Measurements from ENCODE around the gene TMIGD3. TPM values are rescaled to one million over a fixed set of nuclear protein-coding genes. Genes with fewer than 3 reads are reported as not detected.

The TMIGD3 gene
- total RNA-seq, 1 experiment from 2014 or later, result not detected

DNA sequence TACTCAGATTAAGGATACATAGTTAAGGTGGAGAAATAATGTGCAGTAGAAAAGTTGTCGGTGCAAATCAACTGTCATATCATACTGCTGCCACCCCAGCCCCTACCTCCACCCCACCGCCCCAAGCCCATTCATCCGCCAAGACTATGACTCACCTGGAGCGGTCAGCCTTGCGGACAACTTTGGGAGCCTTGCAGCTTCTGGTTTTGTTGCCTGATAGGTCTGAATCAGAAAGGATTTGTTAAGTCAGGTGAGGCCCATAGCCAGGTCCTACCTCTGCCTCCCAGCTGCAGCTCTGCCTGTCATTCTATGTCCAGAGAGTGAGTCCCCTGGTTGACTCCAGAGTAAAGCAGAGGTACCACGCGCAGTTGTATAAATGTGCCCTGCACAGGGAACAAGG is 17.0 kb downstream of the TMIGD3 start:
- Histone ChIP-seq H3K27me3 (no peaks in the 10 kb centered on the region), H3K9me3 (no peaks in the 10 kb centered on the region), H3K4me3 (no peak overlapping the region), H3K36me3 (no peaks in the 10 kb centered on the region)
- DNase-seq, result no peak

DNA sequence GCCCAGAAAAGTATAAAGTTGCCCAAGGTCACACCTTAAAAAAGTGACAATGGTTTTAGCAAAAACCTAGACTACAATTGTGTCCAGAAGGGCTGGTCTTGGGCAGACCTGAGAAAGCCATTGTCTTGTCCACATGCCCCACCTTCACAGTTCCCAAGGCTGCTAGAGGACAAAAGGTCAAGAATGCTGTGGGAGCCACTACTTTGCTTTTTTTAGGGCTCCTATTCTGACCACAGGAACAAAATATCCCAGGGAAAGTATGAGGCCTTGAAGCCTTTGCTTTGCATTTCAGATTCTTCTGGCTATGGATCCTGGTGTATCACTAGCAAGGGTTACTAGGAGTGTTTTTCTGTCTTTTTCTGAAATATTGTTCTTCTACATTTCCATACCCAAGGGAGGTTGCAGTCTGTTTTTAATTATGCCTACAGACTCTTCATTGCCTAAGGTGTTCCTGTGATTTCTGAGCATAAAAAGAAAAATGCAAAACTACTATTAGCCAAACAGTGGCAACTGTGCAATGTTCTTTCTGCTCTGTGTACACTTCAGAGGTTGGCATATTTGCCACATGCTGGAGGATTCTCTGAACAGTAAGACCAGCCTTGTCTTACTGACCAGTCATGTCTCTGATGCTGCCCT is 18.9 kb downstream of the TMIGD3 start:
- H3K4me3 ChIP-seq, result no peak overlapping the region
- H3K9me3 ChIP-seq, result no peaks in the 10 kb centered on the region
- no peak for DNase-seq
- no peaks in the 10 kb centered on the region for H3K27me3 ChIP-seq
- no peaks in the 10 kb centered on the region for H3K36me3 ChIP-seq

DNA sequence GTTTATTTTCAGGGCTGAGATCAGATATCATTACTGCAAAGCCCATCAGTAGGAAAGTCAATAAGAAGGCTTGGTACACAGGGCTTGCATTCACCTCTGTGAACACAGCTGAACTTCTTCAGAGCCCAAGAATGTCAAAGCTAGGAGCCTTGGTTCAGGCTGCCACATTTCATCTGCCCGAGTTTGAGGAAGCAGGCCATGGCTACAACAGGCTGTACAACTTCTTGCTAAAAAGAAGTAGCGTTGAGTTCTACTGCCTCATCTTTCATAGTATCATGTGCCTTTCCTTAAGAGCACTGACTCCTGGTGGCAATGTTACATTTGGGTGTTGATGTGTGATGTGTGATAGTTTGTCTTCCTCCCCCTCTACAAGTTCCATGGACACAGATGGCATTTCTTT is 19.6 kb downstream of the TMIGD3 start:
- Histone ChIP-seq H3K36me3 (no peaks in the 10 kb centered on the region), H3K9me3 (no peaks in the 10 kb centered on the region)

DNA sequence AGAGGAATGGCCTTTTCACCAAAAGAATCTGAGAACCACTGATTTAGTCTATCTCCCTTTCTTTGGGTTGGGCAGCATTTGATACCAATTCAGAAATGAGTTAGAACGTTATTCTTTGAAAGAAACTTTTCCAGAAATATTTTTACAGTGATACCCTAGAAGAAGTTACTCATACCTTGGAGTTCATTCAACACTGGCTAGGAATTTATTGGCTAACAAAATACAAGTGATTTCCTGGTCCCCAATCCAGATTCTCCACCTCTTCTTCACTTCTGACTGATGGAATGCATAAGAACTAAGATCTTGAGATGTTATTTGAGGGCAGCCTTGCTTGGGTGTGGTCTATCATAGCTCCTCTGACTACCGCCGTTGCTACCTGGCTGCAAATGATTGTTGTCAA is 20.3 kb downstream of the TMIGD3 start:
- no peaks in the 10 kb centered on the region for H3K36me3 ChIP-seq
- no peaks in the 10 kb centered on the region for H3K9me3 ChIP-seq
- H3K4me3 ChIP-seq, result no peak overlapping the region
- H3K27me3 ChIP-seq, result no peaks in the 10 kb centered on the region
- no peak for DNase-seq

More for the DNA sequence above, 19.6 kb downstream of the TMIGD3 start:
- H3K27me3 ChIP-seq, result no peaks in the 10 kb centered on the region
- no peak overlapping the region for H3K4me3 ChIP-seq
- DNase-seq, result no peak

DNA sequence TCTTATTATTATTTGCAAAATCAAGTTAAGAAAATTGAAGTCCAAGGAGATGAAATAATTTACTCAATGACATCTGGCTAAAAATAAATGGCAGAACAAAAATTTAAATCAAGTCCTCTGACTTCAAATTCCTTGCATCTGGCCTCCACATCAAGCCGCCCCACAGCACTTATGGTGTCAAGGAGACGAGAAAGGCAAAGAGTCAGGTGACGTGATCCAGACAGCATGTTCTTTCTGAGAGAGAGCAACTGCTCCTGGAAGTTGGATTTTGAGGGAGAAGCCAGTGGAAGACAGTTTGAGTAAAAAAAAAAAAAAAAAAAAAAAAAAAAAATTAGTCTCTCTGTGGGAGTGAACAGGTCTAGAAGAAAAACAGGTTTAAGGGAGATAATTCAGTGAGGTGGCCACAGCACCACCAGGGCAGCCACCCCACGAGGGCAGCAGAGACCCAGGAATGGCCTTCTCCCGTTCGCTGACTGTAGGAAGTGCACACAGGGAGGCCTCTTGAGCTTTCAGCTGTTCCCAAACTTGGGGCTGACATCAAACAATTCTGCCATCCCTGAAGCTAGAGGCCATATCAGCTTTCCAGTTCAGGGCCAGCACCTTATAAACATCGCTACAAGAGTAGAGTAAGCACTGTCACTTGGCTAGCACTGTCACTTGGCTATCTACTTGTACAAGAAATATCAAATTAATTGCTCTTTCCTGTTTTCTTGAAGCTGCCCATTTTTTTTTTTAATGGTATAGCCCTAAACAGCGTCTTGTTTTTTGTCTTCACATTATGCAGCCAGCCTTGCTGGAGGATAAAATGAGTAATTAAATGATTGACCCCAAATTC is 21.8 kb downstream of the TMIGD3 start:
- Histone ChIP-seq H3K4me3 (no peak overlapping the region), H3K36me3 (no peaks in the 10 kb centered on the region; the same call in 1 of the 2 replicates), H3K9me3 (no peaks in the 10 kb centered on the region), H3K27me3 (no peaks in the 10 kb centered on the region)
- peak; percentile 43 for DNase-seq

DNA sequence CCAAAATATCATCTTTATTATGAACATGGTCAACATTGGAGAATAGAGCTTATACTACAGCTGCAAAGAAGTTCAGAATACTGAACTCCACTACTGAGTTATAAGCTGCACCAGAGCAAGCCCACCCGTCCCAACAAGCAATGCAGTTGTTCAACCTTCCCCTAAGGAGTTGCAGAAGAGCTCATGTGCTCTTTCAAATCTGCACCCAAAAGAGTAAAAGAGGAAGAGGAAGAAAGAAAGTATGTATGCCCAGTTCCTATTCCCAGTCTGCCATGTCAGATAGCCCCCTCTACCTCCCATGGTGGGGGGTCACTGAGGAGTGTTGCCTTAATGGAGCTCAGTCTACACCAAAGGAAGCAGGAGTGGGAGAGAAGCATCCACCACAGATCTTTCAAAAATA is 22.8 kb downstream of the TMIGD3 start:
- no peak for DNase-seq
- Histone ChIP-seq H3K36me3 (no peaks in the 10 kb centered on the region; the same call in 1 of the 2 replicates), H3K4me3 (no peak overlapping the region), H3K9me3 (no peaks in the 10 kb centered on the region), H3K27me3 (no peaks in the 10 kb centered on the region)

DNA sequence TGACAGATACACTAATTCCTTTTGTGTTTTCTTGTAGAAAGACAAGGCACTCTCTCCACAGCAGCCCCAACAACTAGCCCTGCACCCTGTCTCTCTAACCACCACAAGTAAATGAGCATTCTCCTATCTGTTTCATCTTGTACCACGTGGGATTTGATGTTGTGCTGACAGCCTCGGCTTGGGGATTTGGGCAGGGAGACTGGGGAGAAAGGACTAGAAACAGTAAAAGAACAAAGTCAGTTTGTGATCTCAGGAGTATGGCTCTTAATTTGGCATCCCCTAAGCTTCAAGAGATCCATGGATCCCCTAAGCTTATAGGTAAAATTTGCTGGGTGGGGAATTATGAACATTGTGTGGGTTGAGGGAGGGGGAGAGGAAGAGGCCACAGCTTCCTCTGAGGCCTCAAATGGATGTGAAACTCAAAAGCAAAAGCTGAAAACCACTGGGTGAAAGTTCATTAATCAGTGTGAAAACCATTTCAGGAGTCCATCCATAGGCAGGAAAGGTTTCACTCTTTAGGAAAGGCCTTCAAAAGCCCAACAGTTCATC is 26.6 kb downstream of the TMIGD3 start:
- Histone ChIP-seq H3K36me3 (no peaks in the 10 kb centered on the region; the same call in 1 of the 2 replicates), H3K9me3 (no peaks in the 10 kb centered on the region), H3K4me3 (no peak overlapping the region), H3K27me3 (no peaks in the 10 kb centered on the region)
- no peak for DNase-seq

DNA sequence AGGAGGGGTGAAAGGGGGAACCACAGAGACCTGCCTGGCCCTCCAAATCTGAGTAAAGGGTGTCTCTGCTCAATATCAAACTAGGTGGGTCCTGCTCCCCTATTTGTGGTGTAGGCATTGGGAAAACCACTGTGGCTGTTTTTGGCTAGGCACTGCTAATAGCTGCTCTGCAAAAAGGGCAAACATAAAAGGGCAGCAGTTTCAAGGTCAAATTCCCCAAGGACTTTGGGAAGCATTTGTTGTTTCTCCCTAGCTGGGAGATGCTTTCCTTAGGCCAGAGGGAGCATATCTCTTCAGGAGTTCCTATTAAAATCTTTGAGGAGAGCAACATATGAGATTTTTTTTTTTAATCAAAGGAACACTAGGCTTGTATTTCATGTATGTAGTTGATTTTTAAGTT is 27.2 kb downstream of the TMIGD3 start:
- H3K36me3 ChIP-seq, result no peaks in the 10 kb centered on the region; the same call in none of the 2 replicates
- H3K9me3 ChIP-seq, result no peaks in the 10 kb centered on the region
- H3K27me3 ChIP-seq, result no peaks in the 10 kb centered on the region
- no peak overlapping the region for H3K4me3 ChIP-seq
- DNase-seq, result no peak

DNA sequence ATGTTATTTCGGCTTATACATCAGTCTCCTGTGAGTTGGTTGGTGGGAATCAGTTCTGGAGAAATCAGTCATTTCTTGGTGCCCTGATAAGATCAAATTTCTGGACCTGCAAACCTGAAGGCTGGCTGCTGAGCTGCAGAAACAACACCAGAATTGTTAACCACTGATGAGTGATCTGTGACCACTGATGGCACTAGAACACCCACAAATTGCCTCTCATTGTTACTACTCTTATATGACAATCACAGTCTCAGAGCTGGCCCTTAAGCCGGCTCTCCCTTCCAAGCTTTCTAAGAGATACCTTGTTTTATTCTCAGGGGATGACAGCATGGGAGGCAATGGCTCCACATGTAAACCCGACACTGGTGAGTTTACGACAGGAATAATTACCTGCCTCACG is 27.7 kb downstream of the TMIGD3 start:
- no peaks in the 10 kb centered on the region for H3K9me3 ChIP-seq

DNA sequence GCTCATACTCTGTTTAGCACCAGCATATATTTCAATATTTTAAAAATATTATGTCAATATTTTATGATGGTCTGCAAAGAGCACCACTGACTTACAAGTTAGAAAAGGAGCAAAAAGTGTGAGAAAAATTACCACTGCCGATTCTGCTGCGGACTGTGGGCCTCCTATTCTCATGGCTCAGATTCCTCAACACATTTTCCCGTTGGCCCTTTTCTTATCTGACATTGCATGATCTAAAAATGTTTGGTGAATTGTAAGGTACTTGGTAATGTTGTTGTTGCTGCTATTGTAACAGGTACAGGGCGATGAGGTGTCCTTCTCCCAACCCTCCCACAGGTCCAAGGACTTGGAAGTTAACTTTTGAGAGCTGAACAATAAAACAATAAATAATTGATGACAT is 28.9 kb downstream of the TMIGD3 start:
- Histone ChIP-seq H3K4me3 (no peak overlapping the region), H3K9me3 (no peaks in the 10 kb centered on the region), H3K36me3 (peaks cover 5% of the 10 kb centered on the region), H3K27me3 (no peaks in the 10 kb centered on the region)
- DNase-seq, result no peak

More for the DNA sequence above, 27.7 kb downstream of the TMIGD3 start:
- Histone ChIP-seq H3K36me3 (no peaks in the 10 kb centered on the region; the same call in none of the 2 replicates), H3K4me3 (no peak overlapping the region), H3K27me3 (no peaks in the 10 kb centered on the region)
- no peak for DNase-seq

DNA sequence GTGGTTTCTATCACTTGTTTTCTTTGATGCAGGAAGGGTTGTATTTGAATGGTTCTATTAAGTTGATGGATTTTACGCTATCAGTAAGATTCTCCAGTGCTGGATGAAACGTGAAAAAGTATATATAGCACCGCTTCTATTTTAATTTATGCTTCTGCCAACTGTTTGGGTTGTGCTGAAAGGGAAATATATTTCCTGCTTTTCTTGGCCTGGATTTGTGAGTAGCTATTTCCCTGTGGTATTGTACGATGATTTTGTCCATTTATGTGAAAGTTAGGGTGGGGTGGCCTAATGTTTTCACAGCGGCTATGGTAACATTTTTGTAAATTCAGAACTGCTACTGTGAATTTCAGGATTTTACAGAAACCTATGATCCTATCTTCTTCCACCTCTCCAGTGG is 29.3 kb downstream of the TMIGD3 start:
- Histone ChIP-seq H3K27me3 (no peaks in the 10 kb centered on the region), H3K4me3 (no peak overlapping the region), H3K9me3 (no peaks in the 10 kb centered on the region), H3K36me3 (peaks cover 6% of the 10 kb centered on the region)
- DNase-seq, result no peak

DNA sequence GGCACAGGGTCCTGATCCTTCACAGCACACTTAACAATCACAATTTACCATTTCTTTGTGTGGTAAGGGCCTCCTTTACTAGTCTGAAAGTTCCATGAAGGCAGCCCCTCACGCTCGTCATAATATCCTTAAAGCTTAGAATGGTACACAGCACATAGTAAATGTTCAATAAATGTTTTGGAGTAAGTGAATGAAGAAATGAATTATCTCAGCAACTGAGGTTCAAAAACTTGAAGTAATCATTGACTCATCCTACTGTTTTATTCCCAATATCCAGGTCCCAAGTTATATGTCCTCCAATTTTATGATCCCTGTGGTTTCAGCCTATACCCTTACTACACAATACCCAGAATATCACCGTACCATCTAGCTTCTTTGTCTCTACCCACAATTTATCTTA is 31.9 kb downstream of the TMIGD3 start:
- peaks cover 22% of the 10 kb centered on the region for H3K36me3 ChIP-seq

DNA sequence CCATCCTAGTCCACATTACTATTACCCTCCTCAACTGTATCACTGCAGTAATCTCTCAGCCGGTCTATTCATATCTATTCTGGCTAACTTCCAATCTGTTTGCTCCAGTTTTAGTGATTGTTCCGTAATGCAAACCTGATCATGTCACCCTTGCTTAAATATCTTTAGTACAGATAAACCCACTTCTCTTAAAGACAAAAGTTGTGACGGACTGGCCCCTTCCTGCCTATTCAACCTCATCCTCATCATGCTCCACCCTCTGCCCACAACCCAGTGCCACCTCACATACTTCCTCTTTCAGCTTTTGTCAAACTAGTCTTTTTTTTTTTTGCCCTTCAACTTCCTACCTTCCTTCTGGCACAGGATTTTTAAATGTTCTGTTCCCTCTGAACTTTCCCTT is 32.4 kb downstream of the TMIGD3 start:
- no peak for DNase-seq
- no peak overlapping the region for H3K4me3 ChIP-seq
- H3K27me3 ChIP-seq, result no peaks in the 10 kb centered on the region
- H3K9me3 ChIP-seq, result no peaks in the 10 kb centered on the region
- peaks cover 22% of the 10 kb centered on the region for H3K36me3 ChIP-seq

More for the DNA sequence above, 31.9 kb downstream of the TMIGD3 start:
- Histone ChIP-seq H3K9me3 (no peaks in the 10 kb centered on the region), H3K4me3 (no peak overlapping the region), H3K27me3 (no peaks in the 10 kb centered on the region)
- no peak for DNase-seq

DNA sequence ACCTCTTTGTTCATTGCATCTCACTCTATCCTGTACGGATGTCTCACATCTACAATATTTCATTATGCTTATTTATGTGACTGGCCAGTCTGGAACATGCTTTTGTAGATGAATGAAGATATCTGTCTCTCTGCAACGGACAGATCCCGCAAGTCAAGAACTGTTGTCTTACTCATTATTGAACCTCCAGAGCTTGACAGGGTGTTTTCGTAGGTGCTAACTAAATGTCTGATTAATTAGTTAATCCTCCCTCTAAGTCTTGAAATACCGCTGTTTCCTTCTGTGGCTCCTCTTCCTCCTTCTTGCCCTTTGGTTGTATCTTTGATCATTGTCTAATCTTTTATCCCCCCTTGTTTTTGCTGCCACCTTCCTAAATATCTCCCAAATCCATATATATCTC is 32.8 kb downstream of the TMIGD3 start:
- no peaks in the 10 kb centered on the region for H3K27me3 ChIP-seq
- H3K9me3 ChIP-seq, result no peaks in the 10 kb centered on the region
- H3K36me3 ChIP-seq, result peaks cover 25% of the 10 kb centered on the region
- H3K4me3 ChIP-seq, result no peak overlapping the region
- no peak for DNase-seq

DNA sequence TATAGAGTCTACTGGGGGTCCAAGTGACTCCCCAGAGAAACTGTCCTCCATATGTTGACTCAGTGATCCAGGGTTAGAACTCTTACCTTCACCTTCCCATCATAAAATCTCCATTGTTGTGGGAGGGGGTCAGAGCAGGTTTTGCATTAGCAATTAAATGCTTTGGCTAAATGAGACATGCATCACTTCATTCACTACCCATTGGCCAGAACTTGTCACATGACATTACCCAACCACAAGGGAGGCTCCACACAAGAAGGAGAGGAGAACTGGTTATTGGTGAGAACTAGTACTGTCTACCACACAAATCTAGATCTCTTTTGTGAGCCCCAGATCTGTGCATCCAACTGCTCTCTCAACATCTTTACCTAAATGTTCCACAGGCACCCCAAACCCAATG is 33.9 kb downstream of the TMIGD3 start:
- no peaks in the 10 kb centered on the region for H3K27me3 ChIP-seq
- H3K4me3 ChIP-seq, result no peak overlapping the region
- no peak for DNase-seq
- H3K36me3 ChIP-seq, result peaks cover 30% of the 10 kb centered on the region
- no peaks in the 10 kb centered on the region for H3K9me3 ChIP-seq

DNA sequence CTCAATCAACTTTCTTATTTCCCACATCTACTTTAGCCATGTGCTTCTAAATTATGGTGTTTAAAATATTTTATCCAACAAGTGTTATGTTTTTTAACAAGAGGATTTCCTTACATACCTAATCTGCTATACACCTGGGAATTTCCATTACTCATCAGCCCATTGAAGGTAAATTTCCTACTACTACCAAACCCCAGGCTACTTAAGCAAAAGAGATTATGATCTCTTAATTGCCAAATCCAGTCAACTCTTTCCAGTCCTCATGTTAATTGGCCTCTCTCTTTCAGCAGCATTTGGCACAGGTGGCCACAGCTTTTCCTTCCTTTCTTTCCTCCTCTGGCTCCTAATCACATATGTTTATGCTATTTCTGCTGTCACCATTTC is 34.7 kb downstream of the TMIGD3 start:
- DNase-seq, result no peak
- Histone ChIP-seq H3K27me3 (no peaks in the 10 kb centered on the region), H3K9me3 (no peaks in the 10 kb centered on the region), H3K36me3 (peaks cover 30% of the 10 kb centered on the region), H3K4me3 (no peak overlapping the region)

DNA sequence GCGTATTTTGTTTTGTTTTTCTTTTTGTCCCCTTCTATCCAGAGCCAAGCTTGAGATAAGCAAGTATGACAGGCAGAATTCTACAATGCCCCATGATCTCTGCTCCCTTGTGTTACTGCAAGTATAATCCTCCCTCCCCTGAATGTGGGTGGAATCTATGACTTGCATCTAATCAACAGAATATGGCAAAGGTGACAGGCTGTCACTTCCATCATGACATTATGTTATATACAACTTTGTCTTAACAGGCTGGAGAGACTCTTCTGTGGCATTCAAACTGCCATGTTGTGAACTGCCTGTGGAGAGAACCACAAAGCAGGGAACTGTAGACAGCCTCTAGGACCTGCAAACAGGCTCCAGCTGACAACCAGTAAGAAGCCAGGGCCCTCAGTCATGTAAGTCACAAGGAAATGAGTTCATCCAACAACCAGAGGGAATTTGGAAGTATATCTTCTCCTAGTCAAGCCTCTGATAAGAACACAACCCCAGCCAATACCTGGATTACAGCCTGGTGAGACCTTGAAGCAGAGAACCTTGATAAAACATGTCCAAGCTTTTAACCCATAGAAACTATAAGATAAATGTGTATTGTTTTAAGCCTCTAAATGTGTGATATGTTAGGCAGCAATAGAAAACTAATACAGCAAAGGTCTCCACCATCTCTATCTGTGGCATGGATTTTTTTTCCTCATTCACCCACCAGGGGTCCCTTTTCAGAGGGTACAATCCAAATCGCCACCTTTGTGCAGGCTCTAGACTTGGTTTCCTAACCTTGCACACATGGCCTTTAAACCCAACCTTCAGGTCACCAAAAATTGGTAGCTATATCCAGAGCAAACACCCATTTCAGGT is 35.3 kb downstream of the TMIGD3 start:
- peaks cover 32% of the 10 kb centered on the region for H3K36me3 ChIP-seq
- H3K9me3 ChIP-seq, result no peaks in the 10 kb centered on the region
- H3K27me3 ChIP-seq, result no peaks in the 10 kb centered on the region
- no peak overlapping the region for H3K4me3 ChIP-seq
- no peak for DNase-seq
